HG03442 (cell line): ENCODE results near the gene NPAS3.

Experiments
- ATAC-seq: cut with Tn5 transposase; IDR thresholded peaks from one replicate; pipeline ENCODE4 v1.9.1; 2021; ENCODE audit warnings: mild to moderate bottlenecking, moderate library complexity; ENCODE audit not compliant: unreplicated experiment

NPAS3 gene

DNA sequence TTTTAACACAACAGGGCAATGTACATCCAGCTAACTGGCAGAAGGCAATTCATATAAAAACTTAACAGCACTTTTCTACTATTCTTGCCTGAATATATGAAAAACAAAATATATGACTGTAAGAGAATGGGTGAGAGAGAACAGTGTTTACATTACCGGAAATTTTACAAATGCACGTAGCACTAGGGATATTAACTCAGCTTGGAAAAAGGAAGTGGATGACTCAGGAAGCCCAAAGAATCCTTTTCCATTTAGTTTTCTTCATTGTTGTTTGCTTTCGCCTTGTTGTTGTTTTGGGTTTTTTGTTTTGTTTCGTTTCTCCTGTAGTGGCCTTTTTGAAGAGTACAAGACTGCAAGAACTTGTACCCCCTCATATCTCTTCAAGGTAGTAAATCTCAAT, 716.7 kb downstream of the NPAS3 start:
- no peak for ATAC-seq

DNA sequence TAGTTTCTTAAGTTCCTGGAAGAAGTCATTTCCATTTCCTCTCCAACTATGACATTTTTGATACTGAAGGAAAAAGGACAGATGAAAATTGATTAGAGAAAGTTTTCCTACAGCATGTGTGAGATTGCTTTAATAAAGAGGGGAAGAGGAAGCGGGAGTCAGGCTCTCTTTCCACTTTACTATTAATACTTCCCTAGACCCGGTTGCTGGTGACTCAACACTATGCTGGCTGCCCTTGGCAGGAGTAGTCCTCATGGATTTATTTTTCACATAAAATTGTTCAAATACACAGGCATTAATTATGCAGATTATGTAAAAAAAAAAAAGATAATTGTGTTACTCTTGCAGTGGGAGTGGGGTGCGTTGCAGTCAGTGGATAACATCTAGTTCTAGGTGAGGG, 718.8 kb downstream of the NPAS3 start:
- no peak for ATAC-seq

DNA sequence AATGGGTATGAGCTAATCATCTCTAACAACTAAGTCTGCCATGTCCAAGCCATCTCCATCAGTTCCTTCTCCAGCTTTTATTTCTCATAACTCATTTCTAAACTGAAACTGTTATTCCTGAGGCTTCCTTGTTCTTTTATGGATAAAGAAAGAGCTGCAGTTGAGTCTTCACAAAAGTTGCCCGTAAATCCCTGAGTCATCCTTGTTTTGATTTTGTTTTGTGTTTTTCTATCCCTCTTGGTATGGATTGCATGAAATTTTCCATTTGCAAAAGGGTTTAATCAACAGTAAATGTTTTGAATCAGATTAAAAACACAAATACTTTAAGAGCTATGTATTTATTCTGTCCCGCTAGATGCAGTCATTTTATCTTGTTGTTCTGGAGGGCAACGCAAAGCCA, 721.6 kb downstream of the NPAS3 start:
- no peak for ATAC-seq

DNA sequence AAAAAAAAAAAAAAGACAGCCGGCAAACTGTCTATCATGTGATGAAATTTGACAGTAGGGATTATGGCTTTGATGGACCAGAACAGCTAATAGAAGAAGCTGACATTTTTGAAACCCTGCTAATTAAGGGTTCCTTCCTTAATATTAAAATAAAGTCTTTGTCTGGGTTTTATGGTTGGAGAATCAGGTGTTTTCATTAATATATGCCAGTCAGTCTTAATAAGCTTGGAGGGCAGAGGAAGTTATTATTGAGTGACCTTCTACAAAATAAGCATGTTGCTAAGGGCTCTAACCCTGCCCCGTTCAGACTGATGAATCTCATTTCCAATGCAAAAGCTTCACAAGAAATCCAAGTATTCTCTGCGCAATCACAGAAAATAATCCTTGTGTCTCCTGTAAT, 722.4 kb downstream of the NPAS3 start:
- ATAC-seq = no peak

DNA sequence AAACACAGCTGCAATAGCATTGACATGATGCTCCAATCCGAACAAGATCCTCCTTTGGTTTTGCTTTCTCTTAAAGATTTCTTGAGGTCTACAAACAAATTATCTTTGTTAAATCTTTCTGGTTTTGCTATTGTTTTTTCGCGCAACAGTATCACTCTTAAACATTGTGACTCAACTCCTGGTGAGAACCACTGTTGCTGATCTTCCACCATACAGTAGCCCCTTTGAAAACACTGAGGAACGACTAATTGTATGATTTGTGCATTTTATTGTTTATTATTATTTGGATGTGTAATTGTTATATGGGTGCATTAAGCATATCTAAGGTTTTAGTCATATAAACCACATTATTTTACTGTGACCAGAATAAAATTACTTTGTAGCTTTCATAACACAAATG, 729.4 kb downstream of the NPAS3 start:
- ATAC-seq = no peak

DNA sequence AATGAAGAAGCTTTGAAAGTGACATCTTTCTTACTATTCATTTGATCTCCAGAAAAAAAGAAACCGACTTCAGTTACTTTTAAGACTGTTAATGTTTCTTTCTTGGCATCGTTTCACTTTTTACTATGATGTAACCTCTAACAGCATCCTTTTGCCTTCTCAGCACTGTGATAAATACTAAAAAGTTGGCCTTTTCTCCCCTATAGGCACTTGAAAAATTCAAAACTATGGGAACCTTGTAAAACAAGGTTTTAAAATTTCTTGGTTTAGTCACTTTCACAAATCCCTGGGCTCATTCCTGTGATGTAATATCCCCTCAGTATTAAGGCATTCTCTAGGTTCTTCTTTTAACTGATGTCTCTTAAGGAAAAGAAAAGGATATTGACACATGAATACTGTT, 730.4 kb downstream of the NPAS3 start:
- no peak for ATAC-seq

DNA sequence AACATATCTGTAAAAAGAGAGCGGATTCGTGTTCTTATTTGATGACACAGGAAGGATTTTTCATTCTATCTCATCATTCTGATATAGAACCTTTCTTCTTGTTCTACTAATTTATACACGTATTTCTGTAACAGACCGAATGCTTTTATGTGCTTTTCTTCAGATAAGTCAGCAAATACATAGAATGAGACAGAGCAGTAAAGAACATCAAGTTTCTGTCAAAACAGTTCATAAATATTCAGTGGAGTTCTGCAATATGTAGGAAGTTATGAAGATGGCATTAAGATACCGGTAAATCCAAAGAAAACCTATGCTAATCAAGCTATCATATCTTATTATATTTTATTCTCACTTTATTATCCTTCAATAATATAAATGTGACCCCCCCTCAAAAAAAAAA, 731.6 kb downstream of the NPAS3 start:
- ATAC-seq = no peak

DNA sequence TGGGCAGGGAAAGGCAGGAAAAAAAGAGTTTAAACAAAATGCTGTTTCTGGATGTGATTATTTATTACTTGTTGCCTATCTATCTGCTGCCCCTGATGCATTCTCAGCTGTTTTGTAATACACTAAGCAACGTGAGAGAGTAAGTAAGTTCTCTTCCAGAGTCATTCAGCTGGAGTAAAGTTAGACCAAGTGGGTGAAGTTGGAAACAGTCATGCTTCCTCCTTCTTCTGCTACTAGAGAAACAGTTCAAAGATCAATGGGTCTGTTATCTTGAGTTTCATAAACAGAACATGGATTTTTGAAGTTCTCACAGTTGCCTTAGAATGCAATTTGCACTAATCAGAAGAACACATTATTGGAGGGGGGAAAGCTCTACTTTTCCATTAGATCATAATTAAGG, 732.9 kb downstream of the NPAS3 start:
- no peak for ATAC-seq

DNA sequence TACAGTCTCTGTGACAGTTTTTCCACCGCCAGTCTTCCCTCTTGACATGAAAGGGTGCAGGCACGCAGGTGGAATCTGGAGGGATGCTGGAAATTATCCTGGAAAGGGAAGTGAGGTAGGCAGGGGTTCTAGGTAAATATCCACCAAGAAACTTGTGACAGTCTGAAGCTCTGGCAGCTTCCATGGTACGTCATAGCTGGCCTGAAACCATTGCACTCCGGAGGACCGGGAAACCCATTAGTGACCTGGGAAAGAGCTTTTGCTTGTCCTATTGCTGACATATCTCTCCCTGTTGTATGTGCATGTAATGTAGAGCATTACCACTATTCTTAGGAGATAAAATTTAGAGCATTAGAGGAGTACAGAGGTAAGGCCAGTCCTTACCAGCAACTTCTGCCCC, 736.2 kb downstream of the NPAS3 start:
- ATAC-seq = no peak

DNA sequence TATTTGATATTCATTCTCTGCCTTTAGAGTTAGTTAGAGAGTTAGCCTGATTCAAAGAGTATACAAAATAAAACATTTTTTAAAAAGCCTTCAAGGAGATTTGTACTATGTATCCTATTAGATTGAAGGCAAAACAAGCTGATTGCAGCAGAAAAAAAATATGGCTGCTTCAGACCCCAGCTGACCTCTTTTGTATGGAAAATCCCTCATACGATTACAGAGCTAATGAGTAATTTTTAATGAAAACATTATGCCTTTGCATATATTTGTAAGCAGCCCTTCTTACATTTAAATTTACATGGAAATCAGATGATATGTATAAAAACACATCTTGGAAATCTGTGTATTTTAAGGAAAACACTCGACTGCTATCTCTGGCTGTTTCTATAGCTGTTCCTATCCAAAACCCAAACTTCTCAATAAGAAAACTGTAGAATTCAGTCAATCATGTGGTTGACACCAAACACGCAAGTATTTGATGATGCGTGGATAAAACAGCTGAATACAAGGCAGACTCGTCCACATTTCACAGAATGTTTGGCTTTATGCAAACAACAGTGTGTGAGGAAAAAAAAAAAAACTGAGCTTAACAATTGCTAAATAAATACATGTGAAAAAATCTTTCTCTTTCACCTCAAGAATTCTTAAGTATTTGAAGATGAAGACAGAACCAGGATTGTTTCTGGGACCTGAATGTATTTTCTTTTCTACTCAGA, 736.9 kb downstream of the NPAS3 start:
- ATAC-seq = no peak

DNA sequence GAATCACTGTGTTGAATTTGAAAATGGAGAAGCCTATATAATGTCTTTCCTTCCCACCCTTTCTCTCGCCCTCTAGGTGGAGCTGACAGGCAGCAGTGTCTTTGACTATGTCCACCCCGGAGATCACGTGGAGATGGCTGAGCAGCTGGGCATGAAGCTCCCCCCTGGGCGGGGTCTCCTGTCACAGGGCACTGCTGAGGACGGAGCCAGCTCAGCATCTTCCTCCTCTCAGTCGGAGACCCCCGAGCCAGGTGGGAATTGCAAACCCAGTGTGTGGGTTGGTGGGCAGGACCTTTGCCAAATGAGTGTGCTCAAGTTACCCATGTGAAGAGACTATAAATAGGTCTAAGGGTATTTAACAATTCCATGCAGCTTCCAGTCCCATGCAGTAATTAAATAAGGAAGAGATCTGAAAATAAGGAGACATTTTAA, 737.5 kb downstream of the NPAS3 start:
- peak; percentile 74 for ATAC-seq

DNA sequence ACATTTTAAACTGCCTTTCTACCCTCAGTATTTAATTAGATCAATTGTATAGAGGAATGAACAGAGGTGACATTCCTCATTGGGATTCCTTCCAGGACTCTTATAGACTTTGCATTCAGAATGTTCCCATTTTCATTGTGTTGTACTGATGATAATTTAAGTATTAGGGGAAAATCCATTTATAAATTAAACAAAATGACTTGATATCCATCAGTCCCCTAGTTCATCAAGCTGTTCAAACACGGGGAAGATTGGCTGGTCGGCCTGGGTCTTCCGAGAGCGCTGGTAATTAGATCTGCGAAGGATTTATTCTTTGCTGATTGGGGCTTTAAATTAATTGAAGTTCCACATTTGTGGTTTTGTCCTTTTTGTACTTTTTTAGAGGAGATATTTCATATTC, 738.2 kb downstream of the NPAS3 start:
- ATAC-seq = no peak

DNA sequence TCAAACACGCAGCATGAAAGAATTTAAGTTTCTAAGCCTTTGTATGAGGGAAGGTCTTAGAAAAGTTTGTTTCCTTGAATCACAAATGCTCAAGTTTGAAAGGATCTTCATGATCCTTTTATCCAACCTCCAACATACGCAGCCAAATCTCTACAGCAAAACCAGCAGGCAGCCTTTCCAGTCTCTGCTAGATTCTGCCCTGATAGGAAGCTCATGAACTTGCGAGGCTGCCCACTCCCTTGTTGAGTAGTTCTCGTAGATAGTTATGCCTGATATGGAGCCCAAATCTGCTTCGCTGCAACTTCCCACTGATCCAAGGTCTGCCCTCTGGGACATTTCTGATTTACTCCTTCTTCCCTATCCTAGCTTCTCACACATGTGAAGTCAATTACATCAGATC, 739.3 kb downstream of the NPAS3 start:
- no peak for ATAC-seq

DNA sequence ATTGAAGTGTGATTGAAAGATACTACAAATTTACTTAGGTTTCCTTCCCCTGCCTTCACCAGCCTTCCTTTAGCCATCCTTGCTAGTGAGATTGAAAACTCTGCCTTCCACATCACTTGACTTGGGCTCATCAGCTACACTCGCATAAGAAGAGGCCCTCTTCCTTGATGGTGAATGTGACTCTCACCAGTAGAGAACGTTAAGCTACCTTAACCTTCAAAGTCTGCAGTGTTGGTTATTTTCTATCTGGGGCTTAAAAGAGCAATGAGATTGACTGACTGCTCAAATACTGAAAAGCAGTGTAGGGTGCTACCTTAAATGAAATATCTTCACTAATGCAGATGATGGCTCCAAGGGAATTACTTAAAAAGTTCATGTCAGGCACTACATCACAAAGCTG, 740.3 kb downstream of the NPAS3 start:
- no peak for ATAC-seq

DNA sequence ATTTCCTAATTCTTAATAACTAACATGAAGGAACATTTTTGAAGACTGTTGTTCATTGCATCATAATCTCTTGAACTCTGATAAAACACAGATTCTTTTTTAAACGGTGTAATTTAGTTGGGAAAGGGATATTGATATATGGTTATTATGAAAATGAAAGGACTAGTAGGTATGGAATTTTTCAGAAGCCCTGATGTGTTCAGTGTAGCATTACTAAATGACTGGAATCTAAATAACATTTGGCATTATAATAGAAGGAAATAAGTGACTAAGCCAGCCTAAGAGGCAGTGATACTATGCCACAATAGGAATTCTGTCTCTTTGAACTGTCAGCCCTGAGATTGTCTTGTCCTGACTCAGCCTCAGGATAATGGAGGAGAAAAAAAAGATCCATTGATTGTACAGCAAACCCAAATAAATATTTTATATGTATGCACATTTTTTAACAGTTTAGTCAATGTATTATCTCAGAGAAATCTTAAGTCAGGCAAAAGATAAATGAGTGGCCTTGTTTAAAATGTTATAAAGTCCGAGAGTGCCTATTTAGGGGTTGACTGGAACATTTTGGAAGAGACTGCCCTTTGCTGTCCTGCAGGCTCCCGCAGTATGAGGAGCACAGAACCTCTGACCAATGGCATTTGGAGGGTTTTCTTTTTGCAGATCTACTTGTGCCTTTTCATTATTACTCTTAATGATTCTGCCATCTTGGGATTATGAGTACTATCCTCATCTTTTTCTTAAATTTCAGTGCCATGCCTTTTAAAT, 741.0 kb downstream of the NPAS3 start:
- ATAC-seq = no peak

DNA sequence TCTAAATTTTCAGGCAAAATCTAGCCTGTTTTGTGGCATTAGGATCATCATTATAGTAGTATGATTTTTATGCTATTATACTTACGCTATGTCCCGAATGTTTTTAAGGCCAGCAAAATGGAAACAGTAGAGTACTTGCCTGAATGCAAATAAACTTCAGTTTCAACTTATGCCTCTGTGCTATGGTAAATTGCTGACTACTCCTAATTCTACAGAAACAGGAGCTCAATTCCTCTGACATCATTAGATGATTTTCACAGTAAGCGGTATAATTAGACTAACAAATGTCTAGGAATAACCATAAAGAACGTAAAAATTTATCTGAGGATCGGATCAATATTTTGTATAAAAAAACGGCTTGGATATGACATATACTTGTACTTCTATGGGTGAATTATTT, 742.2 kb downstream of the NPAS3 start:
- no peak for ATAC-seq

DNA sequence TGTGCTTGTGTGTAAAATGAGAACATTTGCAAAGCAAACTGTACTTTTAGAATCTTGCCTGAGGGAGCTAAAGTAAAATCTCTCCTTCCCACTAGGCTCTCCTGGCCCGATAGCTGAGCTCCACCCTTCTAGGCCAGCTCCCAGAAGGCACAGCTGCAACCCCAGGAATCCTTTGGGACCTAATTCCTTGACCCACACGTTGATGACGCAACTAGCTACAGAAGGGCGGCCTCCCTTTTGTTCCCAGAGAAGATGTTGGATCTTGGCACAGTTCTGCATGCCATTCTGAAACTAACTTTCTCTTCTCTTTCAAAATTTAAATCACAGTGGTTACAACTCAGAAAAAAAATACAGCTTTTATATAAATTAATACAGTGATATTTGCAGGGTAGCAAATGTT, 744.1 kb downstream of the NPAS3 start:
- ATAC-seq = no peak

DNA sequence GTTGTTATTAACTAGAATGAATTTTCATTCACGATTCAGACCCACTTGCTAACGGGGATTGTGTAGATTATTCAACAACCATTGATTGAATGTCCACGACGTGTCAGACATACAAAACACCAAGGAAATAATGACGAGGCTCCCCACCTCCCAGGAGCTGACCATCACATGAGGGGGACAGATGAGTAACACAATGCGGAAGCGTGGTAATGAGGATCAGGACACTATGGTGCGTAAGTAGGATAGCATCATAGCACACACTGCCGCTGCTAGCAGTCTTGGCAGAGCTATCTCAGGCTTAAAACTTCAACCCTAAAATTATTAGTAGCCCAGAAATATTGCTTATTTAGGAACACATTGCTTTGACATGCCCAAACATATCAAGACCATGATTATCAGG, 746.3 kb downstream of the NPAS3 start:
- ATAC-seq = no peak

DNA sequence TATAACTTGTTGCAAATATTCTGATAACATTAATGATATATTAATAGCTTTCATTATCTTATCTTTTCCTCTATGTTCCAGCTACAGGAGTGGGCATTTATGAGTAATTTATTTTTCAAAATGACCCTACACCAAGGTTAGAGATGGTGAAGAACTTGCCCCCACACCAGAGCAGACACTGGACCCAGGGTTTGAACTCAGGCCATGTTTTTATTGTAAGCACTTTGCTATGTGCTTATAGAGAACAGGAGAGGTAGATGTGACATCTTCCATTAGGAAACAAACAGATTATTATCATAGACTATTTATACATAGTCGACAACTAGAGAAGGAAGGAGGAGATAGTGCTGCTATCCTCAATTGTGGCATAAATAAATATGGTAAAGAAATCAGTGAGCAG, 747.0 kb downstream of the NPAS3 start:
- no peak for ATAC-seq

DNA sequence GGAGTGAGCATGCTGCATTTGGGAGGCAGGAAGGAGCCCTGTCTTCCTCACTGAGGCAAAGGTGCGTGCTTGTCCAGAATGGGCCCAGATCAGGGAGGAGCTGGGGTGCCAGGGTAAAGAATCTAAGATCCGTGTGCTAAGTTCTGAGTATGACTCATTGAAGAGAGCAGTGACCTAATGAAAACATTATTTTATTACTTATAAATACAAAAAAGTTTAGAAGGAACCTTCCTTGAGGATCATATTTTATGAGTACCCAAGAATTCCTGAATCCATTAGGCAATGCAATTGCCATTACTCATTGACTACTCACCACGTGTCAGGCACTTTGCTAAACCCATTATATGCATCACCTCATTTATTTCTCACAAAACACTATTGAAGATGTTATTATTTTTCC, 747.5 kb downstream of the NPAS3 start:
- no peak for ATAC-seq

DNA sequence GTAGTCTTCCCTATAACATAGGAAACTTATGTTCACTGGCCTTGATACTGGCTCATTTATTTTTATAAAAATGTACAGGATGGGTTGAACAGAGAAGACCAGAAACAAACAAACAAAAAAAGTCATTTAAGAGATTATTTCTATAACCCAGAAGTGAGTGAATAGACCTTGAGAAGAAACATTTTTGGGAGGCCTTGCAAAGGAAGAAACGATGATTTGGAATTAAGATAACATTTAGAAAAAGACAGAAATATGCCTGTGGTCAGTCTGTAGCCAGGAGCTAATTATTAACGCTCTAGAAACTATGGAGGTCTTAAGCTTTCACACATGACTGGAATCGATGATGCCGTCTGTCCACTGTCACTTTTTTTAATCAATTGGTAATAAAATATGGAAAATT, 748.2 kb downstream of the NPAS3 start:
- ATAC-seq = no peak

DNA sequence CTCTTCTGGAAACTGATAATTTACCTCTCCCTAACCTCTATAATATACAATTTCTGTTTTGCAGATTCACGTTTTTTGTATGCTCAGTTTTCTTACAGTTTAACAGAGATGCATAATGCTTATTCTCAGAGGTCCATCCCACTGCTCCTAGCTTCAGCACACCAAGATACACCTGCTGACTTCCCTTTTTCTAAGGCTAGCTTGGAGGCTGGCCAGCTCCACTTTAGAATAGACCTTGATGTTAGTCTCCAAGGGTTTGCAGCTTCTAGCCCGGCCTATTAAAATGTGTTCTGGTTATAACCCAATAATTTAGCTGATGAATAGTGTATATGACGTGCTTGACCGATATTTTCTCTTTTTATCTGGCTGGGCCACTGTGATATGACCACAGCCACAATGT, 751.0 kb downstream of the NPAS3 start:
- no peak for ATAC-seq

DNA sequence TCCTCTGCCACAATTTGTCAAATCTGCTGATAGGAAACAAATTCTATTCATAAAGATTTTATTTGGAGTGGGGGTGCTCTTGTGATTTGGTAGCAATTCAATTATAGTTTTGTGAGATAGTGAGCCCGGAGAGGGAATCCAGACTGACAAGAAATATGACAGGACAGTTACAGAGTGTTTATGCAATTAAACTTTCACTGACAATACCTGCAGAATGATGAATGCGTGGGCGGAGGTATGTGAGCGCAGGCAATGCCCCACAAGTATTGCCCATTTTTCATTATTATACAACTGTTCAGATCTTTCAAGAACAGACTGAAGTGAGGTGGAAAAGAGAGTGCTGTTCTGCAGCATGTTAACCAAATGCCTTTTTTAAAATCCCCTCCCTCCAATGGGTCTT, 753.2 kb downstream of the NPAS3 start:
- no peak for ATAC-seq
